Fibroblast of skin of left biceps (primary cell): Measurements from ENCODE around the gene MGMT.

Source experiments
- DNase-seq, 2 experiments: peaks; one replicate each; pipeline ENCODE4 v3.0.0-alpha.2; 2013; ENCODE audit warnings: low read depth in 2 of 2

The MGMT gene

DNA sequence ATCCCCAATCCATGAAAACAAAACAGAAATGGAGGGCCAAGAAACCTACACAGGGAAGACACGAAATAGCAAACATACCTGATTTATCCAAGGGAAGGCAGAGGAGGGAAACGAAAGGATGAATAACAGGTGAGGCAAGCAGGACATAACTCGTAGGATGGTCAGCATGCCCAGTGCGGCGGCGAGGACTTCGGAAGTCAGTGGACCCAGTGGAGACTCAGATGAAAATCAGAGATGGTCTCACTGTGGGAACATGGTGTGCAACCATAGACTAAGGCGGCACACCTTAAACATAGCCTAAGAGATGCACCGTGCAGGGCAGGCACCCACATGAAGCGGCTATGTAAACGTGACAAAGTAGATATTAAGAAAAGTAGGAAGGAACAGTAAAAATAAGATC is 157.5 kb downstream of the MGMT start:
- DNase-seq: no peak

DNA sequence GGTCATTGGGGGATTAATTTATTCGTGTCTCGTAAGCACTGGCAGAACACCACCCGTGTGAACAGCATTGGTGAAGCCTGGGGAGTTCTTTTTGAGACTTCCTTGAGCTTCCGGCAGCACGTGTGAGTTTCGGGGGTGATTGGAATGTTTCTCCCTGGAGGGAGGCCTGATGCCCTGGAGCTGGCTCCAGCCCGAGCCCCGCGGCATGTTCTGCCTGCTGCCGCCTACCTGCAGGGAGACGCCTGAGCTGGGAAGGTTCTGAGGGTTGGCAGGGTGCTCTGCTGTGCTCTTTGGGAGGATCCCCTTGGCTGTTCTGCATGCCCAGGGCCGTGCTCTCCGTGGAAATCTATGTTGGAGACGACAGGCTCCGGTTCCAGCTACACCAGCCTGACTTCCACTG is 159.3 kb downstream of the MGMT start:
- DNase-seq: no peak

DNA sequence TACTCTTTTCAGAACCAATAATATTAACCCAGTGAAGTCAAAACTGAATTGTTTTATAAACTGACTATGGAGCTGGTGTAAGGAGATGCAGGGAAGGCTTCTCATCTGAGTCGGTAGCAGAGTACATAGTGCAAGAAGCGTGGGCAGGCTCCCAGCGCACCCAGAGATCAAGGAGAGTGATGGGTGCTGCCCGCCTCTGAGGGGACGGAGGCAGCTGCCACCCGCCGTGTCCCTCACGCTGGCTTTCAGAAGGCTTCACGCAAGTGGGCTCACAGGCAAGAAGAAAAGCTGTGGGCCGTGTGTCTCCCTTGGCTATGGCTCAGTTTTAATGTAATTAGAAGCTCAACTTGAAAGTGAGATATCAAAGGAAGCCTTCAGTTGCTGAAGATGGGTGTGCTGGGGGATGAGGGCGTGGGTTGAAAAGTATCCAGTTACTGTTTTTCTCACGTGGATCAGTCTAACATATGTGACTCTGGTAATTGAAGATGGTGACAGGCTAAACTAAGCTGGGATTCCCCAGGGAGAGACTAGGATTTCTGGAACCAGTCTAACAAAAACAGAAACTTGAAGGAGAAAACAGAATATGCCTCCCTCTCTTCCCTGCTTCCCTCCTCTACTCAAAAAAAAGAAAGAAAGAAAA is 159.9 kb downstream of the MGMT start:
- no peak for DNase-seq

DNA sequence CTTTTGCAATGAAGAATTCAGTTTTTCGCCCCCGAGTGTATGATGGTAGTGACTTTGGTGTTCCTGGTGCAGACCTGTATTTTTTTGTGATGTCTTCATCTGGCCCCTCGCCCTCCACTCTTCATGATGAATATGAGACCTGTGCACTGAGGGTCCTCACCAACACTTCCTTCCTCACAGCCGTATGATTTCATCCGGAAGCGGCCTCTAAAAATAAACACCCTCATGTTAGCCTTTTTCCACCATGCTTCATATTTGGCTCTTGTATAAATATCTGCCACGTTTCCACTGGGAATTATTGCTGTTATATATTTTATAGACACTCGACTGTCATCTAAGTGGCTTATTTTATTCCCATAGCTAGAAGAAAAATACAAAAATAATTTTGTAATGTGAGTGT is 160.4 kb downstream of the MGMT start:
- DNase-seq: no peak

DNA sequence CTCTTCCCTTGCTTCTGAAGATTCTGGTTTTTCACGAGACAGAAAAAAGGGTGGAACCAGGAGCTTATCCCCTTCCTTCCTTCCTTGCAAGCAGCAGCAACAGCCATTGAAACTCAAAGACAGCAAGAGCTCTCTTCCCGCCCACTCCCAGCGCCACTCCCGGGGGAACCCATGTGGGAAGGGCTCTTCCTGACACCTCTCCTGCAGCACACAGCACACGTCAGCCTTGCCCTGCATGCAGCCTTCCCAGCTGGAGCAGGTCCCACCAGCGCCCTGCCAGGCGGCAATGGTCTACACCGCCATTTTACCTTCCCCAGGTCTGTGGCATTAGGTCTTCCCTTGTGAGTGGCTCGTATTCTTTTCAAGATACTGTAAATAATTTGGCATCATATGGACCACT is 161.8 kb downstream of the MGMT start:
- no peak for DNase-seq

DNA sequence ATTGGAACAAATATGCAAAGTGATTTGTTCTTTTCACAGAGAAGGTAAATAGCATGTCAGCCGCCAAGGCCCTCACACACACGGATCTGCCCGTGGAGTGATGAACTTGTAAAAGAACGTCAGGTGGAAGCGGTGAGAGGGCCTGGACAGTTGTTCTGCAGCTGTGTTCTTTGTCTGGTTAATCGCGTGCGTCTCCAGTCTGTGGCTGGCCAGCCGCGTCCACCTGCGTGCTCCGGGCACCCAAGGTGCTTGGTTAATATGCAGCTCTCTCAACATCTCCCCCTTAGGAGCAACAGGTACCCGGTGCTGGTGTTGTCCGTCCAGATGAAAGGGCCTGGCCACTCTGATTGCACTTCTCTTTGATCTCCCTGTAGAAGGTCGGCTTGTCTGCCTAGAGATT is 162.9 kb downstream of the MGMT start:
- no peak for DNase-seq

DNA sequence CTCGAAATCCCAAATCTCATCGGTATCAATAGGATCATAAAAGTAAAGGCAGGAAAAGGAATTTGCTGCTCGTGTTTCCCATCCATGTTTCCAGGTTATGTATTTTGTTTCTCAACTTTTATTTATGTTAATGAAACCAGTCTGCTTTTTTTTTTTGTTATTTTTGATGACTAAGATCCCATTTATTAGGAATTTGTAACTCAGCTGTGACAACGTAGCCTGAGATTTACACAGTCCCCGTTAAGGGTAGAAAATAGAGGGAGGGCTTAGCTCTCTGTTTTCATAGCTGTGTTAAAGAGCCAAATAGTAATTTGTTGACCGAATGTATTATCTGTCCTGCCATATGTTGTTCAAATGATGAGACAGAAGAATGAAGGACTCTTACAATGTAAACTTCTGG is 164.0 kb downstream of the MGMT start:
- DNase-seq: no peak

DNA sequence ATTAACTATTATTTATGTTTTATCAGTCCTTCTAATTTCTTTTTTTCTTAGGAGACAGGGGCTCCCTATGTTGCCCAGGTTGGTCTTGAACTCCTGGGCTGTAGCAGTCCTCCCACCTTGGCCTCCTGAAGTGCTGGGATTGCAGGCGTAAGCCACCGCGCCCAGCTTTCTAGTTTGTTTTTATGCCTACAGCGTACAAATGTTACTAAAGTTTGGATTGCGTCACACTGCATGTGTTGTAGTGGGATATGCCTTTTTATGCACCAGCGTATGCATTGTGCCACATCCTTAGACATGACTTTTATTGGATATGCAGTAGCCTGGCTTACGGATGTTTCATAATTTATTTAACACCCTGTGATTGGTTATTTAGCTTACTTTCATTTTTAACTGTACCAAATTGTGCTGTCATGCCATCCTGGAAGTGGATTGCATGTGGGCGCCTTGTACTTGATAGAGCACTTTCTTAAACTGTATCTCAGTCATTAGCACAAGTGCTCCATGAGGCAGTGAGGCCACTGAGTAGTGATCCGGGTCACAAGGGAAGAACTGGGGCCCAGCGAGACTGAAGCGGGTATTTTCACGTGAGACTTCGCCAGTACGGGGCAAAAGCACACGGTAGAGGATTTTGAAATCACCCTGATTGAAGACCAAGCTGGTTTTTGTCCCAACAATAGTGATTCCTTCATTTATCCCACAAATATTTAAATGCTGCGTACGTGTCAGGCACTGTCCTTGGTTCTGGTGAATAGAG is 165.0 kb downstream of the MGMT start:
- DNase-seq: no peak

DNA sequence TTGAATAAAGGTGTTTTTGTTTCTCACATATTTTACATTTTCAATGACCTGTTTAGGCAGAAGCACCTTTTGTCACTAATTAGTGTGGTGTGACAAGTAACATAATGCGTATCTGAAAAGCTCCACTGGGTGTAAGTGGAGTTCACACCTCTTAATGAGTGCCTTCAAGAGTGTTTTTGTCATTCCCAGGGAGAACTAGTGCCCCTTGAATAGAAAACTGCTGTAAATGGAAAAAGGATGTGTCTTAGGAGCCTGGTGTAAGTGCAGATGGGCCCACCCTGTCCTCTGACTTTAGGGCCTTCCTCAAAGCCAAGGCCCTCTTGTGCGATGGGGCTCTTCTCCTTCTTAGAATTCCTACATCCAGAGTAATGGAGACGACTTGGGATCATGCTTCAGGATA is 170.0 kb downstream of the MGMT start:
- no peak for DNase-seq

DNA sequence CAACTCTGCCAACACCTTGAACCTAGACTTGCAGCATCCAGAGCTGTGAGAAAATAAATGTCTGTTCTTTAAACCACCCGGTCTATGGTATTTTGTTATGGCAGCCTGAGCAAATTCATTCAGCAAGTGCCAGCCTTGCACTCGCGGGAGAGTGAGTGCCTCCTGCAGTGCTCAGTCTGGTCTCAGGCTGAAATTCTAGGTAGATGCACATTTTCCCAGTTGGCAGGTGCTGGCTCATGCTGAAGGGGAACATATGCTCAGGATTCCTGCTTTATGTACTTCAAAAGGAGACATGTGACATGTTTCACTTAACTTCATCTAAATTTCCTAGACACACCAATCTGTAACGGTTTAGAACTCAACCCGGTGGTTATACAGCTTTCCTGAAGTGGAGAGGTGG is 170.8 kb downstream of the MGMT start:
- no peak for DNase-seq

DNA sequence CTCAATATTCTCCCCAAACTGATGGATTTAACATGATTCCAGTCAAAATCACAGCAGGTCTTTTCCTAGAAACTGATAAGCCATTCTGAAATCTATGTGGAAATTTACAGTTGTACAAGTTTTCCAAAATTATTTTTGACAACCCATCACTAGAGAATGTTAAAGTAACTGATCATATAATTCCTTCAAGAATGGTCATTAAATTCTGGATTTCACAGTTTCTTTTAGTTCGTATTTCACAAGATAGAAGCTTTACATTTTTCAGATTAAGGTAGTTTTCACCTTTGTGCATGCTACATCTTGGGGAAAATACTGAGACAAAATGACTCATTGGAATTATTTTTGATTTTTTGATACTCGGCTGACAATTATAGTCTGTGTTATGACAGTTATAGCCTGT is 174.3 kb downstream of the MGMT start:
- no peak for DNase-seq

DNA sequence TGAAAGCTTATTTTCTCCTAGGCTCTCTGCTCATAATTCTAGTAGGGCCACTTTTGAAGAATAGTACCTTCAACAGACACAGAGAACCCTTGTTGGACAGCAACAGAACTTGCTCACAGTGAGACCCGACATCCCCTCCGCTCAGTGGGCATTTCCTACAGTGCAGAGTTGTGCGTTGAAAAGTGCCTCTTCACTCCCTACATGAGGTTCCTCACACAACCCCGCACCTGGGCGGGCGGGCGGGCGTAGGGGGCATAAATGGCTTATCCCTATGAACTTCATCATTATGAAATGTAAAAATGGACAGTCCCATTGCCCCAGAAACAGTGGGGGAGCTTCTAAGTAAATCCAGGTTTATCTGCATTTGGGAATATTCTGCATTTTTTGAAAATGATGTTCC is 174.9 kb downstream of the MGMT start:
- DNase-seq: no peak

DNA sequence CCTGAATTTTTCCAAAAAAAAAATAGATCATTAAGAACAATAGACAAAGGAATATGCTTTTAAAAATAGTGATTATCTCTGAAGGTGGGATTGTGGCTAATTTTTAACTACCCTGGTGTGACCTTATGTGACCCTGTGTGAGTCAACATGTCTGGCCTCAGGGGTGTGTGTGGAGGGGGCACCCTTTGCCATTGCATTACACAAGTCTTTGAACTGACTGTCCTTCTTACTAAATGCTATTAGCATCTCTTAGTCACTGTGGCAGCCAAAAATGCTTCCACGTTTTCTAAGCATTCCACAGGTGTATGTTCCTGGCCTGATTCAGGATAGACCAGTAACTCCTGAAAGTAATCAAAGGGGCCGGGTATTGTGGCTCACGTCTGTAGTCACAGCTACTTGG is 175.4 kb downstream of the MGMT start:
- DNase-seq: no peak

DNA sequence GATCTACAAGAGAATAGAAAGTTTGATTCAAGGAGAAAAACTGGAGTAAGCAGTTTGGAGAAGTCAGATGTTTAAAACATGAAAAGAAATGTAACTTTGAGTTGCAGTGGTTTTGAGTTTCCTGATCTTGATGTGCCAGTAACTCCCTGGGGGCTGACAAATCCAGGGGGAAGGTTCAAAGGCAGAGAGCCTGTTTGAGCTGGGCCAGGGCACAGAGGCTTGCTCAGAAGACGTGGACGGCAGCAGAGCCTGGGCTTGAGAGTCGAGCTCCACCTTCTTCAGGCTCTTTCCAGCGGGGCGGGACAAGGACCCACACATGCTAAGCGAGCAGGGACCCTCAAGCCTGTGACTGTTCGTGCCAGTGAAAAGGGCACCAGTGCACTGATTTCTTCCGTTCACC is 176.2 kb downstream of the MGMT start:
- DNase-seq: no peak

DNA sequence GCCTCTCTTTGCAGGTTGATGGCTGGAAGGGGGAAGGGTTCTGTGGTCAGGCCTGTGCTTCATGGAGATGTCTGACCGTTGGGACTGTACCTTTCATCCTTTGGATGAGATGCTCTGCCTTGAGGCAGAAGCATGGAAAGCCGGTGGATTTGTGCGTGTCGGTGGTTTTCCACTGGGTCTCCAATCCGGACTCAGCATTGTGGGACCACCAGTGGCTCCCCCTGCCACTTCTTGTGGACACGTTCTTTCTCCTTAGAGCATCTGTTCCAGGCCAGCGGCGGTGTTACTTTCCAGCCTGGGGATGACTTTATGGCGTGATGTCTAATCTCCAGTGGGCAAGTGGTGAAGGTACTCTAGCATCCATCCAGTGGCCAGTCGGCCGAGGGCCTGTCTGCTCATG is 178.4 kb downstream of the MGMT start:
- DNase-seq: no peak

DNA sequence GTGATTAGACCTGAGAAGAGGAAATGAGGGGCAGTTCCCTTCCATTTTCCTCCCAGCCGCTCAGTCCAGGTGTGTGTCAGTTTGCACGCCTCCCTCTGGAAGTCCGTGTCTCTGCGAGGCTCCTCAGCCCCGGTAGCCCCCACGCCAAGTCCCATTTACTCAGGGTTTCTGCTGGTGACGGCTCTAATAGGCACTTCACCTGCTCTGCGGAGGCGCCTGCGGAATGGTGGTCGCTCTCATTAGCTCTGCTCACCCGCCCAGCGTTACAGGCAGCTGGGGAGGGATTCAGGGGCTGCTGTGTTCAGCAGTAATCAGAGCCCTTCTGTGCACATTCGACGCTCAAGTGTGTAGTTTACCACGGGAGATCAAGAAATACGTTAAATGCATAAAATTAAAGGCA is 179.9 kb downstream of the MGMT start:
- no peak for DNase-seq

DNA sequence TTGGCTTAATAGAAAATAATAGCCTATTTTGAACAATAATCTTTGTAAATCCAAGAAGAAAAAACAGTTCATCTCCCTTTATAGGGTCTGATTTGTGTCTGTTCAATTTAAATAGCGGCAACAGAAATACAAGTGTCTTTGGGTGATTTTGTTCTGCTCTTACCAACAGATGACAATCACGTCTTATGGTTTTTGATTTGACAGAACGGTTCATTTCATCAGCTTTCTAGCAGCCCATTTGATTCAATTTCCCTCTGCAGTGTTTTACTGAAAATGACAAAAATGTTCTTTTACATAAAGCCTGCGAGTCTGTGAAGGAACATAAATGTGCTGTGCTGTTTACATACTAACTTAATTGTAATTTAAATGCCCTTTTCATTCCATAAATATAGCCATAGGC is 180.5 kb downstream of the MGMT start:
- no peak for DNase-seq

DNA sequence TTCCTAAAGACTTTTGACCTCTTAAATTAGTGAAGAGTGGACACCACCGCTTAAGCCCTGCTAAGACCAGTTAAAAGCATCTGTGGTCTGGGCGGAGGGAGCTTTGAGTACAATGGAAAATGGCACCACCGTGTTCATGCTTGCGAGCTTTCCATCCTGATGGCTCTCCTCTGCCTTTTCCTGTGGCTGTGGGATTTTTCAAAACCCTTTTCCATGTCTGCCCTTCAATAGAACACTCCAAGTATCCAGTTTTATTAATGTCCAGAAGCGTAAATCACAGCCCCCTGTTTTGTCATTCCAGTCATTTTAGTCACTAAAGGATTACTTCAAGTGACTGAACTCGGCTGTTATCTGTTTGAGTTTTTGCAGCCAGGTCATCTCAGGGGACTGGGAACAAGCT is 181.8 kb downstream of the MGMT start:
- no peak for DNase-seq

DNA sequence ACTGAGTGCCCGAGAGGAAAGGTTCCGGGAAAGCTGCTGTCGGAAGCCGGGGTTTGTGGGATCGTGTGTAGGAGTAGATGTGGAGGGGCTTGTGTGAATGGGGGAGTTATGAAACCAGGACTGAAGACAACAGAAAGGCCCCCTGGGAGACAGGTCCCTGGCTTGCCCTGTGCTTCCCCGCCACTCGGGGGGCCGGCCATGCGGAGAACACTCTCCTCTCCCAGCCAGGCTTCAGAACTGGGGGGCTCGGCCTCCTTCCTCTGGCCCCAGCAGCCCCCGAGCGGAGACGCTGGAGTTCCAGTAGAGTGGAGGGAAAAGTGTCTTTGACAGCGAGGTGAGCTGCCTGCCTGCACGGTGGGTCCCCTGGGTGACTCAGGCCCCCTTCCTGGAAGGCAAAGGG is 185.0 kb downstream of the MGMT start:
- no peak for DNase-seq

DNA sequence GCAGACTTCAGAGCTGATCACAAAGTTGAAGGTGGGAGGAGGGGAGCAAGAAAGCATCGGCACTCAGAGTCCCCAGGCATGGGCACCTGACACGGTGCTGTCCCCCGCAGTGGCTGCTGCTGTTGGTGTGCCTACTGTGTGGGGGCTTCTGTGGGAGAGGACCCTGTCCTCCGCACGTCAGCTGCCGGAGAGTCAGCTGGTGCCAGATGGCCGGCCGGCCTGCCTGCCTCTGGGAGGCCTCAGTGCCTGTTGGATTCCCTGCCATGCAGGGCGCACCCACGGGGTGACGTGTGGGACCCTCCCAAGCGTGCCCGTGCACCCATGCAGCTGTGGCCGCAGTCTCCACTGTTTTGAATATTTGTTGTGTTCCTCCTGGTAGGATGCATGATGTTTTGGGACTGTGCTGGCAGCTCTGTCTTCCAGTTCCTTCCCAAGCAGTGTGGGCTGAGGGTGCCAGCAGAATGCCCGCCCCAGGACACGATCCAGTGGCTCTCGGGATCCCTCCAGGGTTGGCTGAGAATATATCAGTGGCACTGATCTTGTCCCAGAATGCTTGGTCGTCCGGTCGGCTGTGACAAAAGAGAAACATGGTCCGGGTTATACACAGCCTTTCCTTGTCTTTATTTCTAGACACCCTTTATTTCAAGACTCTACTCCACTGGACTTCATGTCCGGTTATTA is 185.6 kb downstream of the MGMT start:
- DNase-seq: no peak

DNA sequence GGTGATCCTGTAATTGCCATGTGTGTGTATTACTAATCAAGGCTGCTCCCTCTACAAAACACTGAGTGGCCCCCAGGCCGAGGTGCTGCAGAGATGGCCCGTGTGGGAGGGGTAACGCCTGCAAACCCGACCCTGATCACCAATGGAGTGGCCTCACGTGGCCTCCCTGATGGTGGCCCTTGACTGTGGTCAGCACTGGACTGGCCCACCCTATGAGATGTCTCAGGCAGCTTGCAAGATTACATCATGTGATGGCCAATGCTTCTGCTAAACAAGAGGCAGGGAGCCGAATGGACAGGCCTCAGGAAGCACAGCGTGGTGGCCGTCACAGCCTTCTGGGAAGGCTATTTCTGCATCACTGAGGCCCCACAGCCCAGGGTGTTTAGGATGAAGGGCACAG is 186.4 kb downstream of the MGMT start:
- no peak for DNase-seq

DNA sequence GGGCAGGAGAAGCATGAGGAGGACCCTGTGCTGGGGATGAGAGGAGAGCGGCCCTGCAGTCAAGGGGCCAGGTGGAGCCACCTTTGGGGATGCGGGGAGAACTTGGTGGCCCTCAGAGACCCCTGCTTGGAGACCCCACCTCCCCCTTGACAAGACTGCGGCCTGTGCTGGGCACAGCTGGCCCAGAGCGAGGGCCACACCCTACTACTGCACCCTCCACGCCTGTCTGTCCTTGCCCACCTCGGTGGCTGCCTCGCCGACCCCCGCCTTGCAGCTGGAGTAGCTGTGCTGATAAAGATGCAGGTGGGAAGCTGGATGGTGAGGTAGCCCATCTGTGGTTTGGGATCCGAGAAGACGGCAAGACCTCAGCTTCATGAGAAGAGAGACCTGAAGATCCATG is 186.8 kb downstream of the MGMT start:
- DNase-seq: no peak

DNA sequence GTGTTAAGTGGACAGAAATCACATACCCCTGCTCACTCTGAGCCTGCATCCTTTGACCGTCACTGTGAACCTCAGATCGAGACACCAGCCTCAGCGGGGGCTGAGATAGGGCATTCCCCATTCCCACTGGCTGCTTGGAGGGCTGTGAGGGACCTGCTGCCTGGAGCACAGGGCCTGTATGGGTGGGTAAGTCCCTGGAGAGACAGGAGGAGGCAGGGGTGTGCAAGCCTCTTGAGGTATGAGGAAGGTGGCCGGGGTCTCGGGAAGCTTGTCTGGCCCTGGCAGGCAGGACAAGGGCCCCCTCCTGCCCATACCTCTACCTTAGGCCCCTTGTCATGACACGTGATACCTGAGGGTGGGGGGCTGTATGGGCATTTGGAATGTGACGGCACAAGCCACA is 187.4 kb downstream of the MGMT start:
- DNase-seq: no peak
